ENCODE results near the gene LIN28B.

The LIN28B gene

DNA sequence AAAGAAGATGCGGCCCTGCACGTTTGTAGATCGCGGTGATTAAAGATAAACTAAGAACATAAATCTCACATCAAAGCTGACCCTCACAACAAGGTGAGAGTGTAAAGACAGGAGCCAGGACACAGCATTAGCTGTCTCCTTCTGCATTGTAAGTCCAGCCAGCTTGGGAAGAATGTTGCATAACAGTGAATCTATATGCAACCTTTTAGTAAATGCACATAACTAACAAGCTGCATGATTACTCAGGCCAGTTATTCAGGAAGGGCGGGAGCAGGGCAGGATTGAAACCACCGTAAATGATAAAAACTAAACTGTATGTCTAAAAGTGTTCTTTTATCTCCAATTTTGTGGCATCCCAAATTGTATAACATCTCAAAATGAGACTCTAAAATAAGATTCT is 165.8 kb downstream of the LIN28B start:
- Histone ChIP-seq H3K36me3 (ENCODE audit: insufficient read depth) (no peaks in the 10 kb centered on the region), H3K4me3 (IDR thresholded peaks at IDR 0.05; ENCODE audit: insufficient read depth, low read depth, low read length) (no peak overlapping the region), H2AFZ (ENCODE audit: low read depth) (no peak overlapping the region), H3K4me1 (ENCODE audit: low read depth, poor library complexity, severe bottlenecking) (no peaks in the 10 kb centered on the region), H3K27ac (no peak overlapping the region), H3K9ac (no peak overlapping the region), H3K4me2 (no peak overlapping the region), H3K79me2 (ENCODE audit: insufficient read depth, low read depth) (no peaks in the 10 kb centered on the region), H3K27me3 (ENCODE audit: insufficient read depth, low read depth) (no peaks in the 10 kb centered on the region), H4K20me1 (ENCODE audit: insufficient read depth) (no peaks in the 10 kb centered on the region)
- TF ChIP-seq, protein P1, sequence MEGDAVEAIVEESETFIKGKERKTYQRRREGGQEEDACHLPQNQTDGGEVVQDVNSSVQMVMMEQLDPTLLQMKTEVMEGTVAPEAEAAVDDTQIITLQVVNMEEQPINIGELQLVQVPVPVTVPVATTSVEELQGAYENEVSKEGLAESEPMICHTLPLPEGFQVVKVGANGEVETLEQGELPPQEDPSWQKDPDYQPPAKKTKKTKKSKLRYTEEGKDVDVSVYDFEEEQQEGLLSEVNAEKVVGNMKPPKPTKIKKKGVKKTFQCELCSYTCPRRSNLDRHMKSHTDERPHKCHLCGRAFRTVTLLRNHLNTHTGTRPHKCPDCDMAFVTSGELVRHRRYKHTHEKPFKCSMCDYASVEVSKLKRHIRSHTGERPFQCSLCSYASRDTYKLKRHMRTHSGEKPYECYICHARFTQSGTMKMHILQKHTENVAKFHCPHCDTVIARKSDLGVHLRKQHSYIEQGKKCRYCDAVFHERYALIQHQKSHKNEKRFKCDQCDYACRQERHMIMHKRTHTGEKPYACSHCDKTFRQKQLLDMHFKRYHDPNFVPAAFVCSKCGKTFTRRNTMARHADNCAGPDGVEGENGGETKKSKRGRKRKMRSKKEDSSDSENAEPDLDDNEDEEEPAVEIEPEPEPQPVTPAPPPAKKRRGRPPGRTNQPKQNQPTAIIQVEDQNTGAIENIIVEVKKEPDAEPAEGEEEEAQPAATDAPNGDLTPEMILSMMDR (conservative IDR thresholded peaks at IDR 0.05; ENCODE audit: low read depth, low read length): no peak

Measured in KMS-11 (cell line).